Measurements from ENCODE around the gene XPNPEP2.

DNA sequence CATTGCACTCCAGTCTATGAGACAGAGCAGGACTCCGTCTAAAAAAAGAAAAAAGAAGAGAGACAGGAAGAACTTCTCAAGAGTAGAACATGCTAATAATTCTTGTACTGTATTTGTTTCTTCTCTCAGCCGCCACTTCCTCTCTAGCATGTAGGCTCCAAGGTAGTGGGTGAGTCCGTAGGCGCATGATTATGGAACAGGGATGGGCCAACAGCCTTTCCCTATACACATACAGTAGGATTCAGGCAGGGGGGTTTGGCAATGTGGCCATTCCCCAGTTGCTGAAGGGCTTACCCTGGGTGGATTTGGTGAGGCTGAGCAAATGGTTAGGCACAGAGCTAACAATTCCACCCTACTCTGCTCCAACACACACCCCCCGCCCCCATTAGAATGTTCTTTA, 49.0 kb upstream of the XPNPEP2 start:
- TF ChIP-seq, protein P1, sequence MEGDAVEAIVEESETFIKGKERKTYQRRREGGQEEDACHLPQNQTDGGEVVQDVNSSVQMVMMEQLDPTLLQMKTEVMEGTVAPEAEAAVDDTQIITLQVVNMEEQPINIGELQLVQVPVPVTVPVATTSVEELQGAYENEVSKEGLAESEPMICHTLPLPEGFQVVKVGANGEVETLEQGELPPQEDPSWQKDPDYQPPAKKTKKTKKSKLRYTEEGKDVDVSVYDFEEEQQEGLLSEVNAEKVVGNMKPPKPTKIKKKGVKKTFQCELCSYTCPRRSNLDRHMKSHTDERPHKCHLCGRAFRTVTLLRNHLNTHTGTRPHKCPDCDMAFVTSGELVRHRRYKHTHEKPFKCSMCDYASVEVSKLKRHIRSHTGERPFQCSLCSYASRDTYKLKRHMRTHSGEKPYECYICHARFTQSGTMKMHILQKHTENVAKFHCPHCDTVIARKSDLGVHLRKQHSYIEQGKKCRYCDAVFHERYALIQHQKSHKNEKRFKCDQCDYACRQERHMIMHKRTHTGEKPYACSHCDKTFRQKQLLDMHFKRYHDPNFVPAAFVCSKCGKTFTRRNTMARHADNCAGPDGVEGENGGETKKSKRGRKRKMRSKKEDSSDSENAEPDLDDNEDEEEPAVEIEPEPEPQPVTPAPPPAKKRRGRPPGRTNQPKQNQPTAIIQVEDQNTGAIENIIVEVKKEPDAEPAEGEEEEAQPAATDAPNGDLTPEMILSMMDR (IDR thresholded peaks at IDR 0.05) = no peak
- TF ChIP-seq POLR2A (IDR thresholded peaks at IDR 0.05) = no peak

All from stomach (tissue), 4 donors.